Keratinocyte (primary cell): ENCODE results near the gene INIP.

Experiments used
- EZH2 ChIP-seq: IDR thresholded peaks from one replicate; pipeline ENCODE4 v1.6.1; 2012; ENCODE audit warnings: inconsistent platforms, mild to moderate bottlenecking, low read length, moderate library complexity
- TF ChIP-seq, protein P1 (sequence below), 3 experiments: IDR thresholded peaks in 1 of 3; conservative IDR thresholded peaks in 1 of 3; optimal IDR thresholded peaks in 1 of 3; 2 replicates in 2 of 3; 3 replicates in 1 of 3; pipeline versions ENCODE3 to v1.5.1; 2011; ENCODE audit warnings: low read length in 3 of 3, mild to moderate bottlenecking in 3 of 3, moderate library complexity in 2 of 3, control low read depth in 1 of 3, inconsistent platforms in 1 of 3; ENCODE audit not compliant: insufficient read depth in 2 of 3; ENCODE audit errors: extremely low read depth in 1 of 3

DNA sequence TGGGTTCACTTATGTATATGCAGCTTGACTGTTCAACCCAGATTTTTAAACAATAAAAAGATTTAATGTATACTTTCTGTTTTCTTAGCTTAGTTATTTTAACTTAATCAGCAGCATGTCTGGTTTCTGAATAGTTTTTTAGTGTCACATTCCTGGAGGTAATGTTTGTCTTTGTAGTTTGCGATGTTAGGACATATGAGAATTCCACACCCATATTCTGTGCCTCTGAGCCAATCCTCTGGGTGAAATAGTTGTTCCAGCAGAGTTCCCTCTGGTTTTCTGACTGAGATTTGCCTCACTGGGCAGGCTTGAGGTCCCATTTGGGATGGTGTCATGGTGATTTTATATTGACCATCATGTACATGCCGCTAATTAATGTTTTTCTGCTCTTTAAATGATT is 48.6 kb downstream of the INIP start:
- TF ChIP-seq, protein P1, sequence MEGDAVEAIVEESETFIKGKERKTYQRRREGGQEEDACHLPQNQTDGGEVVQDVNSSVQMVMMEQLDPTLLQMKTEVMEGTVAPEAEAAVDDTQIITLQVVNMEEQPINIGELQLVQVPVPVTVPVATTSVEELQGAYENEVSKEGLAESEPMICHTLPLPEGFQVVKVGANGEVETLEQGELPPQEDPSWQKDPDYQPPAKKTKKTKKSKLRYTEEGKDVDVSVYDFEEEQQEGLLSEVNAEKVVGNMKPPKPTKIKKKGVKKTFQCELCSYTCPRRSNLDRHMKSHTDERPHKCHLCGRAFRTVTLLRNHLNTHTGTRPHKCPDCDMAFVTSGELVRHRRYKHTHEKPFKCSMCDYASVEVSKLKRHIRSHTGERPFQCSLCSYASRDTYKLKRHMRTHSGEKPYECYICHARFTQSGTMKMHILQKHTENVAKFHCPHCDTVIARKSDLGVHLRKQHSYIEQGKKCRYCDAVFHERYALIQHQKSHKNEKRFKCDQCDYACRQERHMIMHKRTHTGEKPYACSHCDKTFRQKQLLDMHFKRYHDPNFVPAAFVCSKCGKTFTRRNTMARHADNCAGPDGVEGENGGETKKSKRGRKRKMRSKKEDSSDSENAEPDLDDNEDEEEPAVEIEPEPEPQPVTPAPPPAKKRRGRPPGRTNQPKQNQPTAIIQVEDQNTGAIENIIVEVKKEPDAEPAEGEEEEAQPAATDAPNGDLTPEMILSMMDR (optimal IDR thresholded peaks at IDR 0.05 in 1 of 3, IDR thresholded peaks at IDR 0.05 in 1 of 3, conservative IDR thresholded peaks at IDR 0.05 in 1 of 3; ENCODE audit: extremely low read depth in 1 of 3, insufficient read depth in 2 of 3, low read length in 3 of 3): no peak
- no peak for TF ChIP-seq EZH2
